Head of caudate nucleus (tissue), 42 donors: Measurements from ENCODE around the gene HIC1.
"Not testable (repeated sequence)": the region's sequence is repeated elsewhere in the genome, so short reads cannot be mapped to it uniquely, and the experiment has no call there.

Source experiments
- DNase-seq, 42 donors: peaks; one replicate each; pipeline versions ENCODE4 v3.0.0 to v3.0.0-alpha.2; 2020 to 2021; ENCODE audit warnings: mixed read lengths in 7 of 42
- intact Hi-C: fragments of 100-400 bp; cut with DNase I; formaldehyde crosslinking; loops from one replicate; pipeline ENCODE4 v1.15.0; 2022

The HIC1 gene

GRCh38 chr17:2054512-2055291 lies at the start of gene HIC1:
HIC1 (plus strand) TSS chr17:2055103; CDS start chr17:2056691, 1,588 bp downstream.
- peak in 40 of 42 donors; percentile 26 to 84 (median 67) for DNase-seq
- intact Hi-C loops: loop anchor here (2.0 kb wide), 1 partner anchor 190 kb away; no protein-coding TSS in a partner anchor

- DNase-seq: peak in 4 of 42 donors; percentile 32 to 72 (median 50)
- intact Hi-C loops: no loop called here
Observed at GRCh38 chr17:2008332-2009126, 46.4 kb upstream of the HIC1 start.

- intact Hi-C loops: no loop called here
- DNase-seq: no peak
Observed at GRCh38 chr17:2009737-2010136, 45.2 kb upstream of the HIC1 start.

- intact Hi-C loops: no loop called here
- DNase-seq: no peak
Observed at GRCh38 chr17:2011411-2012371, 43.2 kb upstream of the HIC1 start.

GRCh38 chr17:2012499-2012898 lies 42.4 kb upstream of the HIC1 start:
- DNase-seq: no peak
- intact Hi-C loops: no loop called here

GRCh38 chr17:2013220-2013993 lies 41.5 kb upstream of the HIC1 start:
- DNase-seq, intact Hi-C loops: not testable (repeated sequence)

GRCh38 chr17:2013994-2014317 lies 40.9 kb upstream of the HIC1 start:
- DNase-seq: no peak
- intact Hi-C loops: no loop called here

- no peak for DNase-seq
- intact Hi-C loops: no loop called here
Observed at GRCh38 chr17:2015314-2015713, 39.6 kb upstream of the HIC1 start.

GRCh38 chr17:2016494-2016893 lies 38.4 kb upstream of the HIC1 start:
- intact Hi-C loops: no loop called here
- no peak for DNase-seq

- peak in 16 of 42 donors; percentile 32 to 78 (median 66) for DNase-seq
Observed at GRCh38 chr17:2017274-2017941, 37.5 kb upstream of the HIC1 start.

GRCh38 chr17:2018716-2019510 lies 36.0 kb upstream of the HIC1 start:
- intact Hi-C loops: no loop called here
- DNase-seq: no peak

More at GRCh38 chr17:2017274-2017941, 37.5 kb upstream of the HIC1 start:
- intact Hi-C loops: no loop called here

- intact Hi-C loops: no loop called here
- no peak for DNase-seq
Observed at GRCh38 chr17:2019723-2020122, 35.2 kb upstream of the HIC1 start.

- intact Hi-C loops: no loop called here
- DNase-seq: no peak
Observed at GRCh38 chr17:2020721-2021120, 34.2 kb upstream of the HIC1 start.

GRCh38 chr17:2022647-2023240 lies 32.2 kb upstream of the HIC1 start:
- intact Hi-C loops: no loop called here
- no peak for DNase-seq

- intact Hi-C loops: no loop called here
- DNase-seq: no peak
Observed at GRCh38 chr17:2023256-2023655, 31.6 kb upstream of the HIC1 start.

GRCh38 chr17:2023692-2024571 lies 31.0 kb upstream of the HIC1 start:
- DNase-seq: peak in 36 of 42 donors; percentile 21 to 86 (median 61)
- intact Hi-C loops: no loop called here
